NCI-H524 (cell line): ENCODE measurements around the gene SYCE3.

ENCODE experiments used
- DNase-seq, 2 experiments: peaks; one replicate each; lab custom pipeline; 2025; lab: John Stamatoyannopoulos, UW

Gene SYCE3

GRCh38 chr22:50576070-50576469 lies 13.4 kb upstream of the SYCE3 start:
- peak; percentile 93 to 97 for DNase-seq

DNA sequence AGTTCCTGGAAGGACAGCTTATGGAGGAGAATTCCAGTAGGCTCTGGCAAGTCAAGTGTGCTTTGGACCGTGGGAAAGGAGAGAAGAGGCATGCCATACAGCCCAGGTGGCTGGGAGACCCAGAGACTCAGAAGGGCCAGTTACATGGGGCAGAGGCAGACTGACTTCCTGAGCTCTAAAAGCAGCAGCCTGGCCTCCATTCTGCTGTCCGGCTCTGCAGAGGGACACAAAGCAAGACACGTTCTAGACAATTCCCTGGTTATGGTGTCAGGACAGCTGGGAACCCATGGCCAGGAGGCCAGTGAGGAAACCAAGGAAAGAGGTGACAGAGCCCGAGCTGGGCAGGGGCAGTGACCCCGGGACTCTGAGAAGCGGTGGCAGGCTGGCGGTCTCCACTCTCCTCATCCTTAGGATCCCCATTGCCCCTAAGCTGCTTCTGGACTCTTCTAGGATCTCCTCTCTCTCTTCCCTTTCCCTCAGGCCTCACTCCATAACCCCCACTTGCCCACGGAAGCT lies 12.8 kb upstream of the SYCE3 start:
- DNase-seq, result no peak

DNA sequence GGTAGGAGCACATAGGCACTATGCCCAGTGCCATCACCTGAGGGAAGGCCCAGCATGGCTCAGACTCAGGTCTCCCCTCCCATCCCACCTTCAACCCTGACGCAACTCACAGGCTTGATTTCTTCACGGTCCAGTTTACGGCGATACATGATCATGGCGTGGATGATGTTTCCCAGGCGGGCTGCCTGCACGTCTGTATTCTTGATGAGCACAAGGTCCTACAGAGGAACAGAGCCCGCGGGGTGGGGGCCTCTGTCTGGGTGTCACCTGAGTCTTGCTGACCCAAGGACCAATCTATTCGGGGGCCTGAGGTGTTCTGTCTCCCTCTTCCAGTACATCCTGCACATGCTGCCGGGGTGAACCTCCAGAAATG lies 11.7 kb upstream of the SYCE3 start:
- no peak for DNase-seq

DNA sequence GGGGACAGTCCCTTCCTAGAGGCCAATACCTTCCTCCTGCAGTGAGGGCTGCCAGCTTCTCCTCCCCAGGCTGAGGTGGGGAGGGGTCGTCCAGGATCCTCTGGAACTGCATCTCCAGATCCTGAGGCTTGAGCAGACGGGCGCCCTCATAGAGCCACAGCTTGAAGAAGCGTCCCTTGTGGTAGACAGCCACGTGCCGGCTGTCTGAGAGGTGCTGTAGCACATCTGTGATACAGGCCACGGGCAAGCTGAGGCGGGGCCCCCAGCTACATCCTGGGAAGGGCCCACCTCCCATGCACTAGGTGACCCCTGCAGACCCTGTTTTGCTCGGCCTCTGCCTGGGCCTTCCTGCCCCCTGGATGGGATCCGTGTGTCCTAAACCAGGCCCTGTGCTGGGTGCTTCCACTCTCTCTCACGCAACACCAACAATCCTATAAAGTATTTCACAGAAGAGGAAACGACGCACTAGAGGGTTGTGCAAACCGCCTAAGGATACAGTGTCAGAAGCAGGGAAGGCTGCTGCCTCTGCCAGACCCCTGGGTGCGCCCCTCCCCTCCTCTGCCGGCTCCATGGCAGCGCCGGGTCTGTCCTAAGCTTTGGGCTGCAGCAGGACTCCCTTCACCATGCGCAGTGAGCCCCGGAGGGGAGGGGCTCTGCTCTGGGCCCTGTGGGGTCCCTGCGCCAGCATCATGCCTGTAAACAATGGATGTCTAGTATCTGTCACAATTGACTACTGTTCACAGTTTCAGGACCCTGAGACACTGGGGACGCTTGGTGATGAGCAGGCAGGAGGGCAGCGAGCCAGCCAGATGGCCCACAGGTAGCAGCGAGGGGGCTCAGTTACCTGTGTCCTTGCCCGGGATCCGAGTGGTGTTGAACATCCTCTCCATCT lies 11.0 kb upstream of the SYCE3 start:
- DNase-seq, result no peak

DNA sequence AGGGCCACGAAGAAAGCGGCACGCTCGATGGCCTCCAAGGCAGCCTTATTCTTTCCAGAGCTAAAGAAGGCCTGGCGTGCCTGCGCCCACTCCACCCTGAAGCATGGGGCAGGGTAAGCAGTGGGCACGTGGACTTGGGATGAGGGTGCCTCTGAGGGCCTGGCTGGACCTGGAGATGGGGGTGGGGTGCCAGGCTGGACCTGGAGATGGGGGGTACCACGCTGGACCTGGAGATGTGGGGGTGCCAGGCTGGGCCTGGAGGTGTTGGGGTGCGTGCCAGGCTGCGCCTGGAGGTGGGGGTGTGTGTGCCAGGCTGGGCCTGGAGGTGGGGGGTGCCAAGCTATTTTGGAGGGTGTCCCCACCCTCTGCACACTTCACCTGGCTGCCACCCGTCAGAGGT lies 10.2 kb upstream of the SYCE3 start:
- no peak for DNase-seq

GRCh38 chr22:50571264-50572175 lies 8.8 kb upstream of the SYCE3 start:
- DNase-seq, result no peak

GRCh38 chr22:50570861-50571260 lies 8.1 kb upstream of the SYCE3 start:
- DNase-seq, result no peak

GRCh38 chr22:50569896-50570535 lies 7.3 kb upstream of the SYCE3 start:
- DNase-seq, result no peak

DNA sequence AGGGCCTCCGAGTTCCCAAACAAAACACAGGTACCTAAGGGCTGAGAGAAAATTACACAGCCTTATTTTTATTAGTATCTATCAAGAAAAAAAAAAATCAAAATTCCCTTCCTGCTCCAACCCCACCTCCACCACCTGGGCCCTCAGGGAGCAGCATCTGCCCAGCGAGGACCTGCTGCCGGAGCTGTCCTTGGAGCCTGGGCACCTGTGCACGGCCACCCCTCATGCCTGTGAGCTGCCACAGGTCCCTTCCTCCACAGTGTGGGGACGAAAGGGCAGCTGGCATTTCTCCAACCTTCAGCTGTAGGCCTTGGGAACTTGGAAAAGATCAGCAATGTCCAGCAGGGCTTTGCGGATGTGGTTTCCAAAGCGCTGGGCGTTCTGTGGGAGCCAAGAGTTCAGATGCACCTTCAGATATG lies 6.3 kb upstream of the SYCE3 start:
- no peak for DNase-seq

DNA sequence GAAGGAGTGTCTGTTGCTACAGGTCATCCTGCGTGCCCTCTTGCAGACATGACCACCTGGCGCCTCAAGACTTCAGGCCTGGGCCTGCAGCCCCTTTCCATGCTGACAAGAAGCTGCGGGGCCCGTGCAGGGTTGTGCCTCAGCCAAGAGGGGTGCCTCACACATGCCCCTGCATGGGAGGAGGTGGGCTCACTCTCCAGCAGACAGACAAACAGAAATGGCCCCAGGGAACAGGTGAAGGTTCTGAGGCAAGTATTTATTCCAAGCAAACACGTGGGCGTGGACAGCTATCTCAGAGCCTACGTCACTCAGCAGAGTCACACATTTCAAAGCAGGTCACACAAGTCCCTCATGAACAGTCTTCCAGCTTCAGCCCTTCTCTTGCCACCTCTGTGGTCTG lies 5.9 kb upstream of the SYCE3 start:
- no peak for DNase-seq

DNA sequence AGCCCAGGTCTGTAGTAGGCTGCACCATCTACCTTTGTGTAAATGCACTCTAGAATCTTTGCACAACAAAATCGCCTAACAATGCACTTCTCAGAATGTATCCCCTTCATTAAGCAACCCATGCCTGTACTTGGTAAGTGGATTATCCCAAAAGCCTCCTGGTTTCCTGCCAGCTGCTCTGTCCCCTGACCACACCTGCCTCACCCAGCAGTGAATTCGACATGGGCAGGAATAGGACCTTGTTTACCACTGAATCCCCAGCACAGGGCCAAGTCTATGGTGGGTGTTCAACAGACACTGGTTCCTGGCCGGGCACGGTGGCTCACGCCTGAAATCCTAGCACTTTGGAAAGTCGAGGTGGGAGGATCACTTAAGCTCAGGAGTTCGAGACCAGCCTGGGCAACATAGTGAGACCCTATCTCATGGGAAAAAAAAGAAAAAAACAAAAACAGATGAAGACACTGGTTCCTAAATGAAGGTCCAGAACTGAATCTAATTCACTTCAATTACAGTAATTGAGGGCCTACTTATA lies 5.1 kb upstream of the SYCE3 start:
- peak; percentile 34 to 60 for DNase-seq

DNA sequence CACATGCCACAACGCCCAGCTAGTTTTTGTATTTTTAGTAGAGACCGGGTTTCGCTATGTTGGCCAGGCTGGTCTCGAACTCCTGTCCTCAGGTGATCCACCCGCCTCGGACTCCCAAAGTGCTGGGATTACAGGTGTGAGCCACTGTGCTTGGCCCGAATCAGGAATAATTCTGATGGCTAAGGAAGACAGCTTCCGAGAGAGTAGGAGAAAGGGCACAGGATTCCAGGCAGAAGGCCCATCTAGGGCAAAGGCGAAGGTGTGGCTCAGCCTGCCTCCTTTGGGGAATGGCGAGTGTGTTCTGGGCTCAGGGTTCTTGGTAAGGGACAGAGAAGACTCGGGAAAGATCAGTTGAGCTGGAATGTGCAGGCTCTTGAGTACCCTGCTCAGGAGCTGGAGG lies 1.6 kb upstream of the SYCE3 start:
- no peak for DNase-seq

GRCh38 chr22:50563413-50564160 lies 868 bp upstream of the SYCE3 start:
- no peak for DNase-seq

DNA sequence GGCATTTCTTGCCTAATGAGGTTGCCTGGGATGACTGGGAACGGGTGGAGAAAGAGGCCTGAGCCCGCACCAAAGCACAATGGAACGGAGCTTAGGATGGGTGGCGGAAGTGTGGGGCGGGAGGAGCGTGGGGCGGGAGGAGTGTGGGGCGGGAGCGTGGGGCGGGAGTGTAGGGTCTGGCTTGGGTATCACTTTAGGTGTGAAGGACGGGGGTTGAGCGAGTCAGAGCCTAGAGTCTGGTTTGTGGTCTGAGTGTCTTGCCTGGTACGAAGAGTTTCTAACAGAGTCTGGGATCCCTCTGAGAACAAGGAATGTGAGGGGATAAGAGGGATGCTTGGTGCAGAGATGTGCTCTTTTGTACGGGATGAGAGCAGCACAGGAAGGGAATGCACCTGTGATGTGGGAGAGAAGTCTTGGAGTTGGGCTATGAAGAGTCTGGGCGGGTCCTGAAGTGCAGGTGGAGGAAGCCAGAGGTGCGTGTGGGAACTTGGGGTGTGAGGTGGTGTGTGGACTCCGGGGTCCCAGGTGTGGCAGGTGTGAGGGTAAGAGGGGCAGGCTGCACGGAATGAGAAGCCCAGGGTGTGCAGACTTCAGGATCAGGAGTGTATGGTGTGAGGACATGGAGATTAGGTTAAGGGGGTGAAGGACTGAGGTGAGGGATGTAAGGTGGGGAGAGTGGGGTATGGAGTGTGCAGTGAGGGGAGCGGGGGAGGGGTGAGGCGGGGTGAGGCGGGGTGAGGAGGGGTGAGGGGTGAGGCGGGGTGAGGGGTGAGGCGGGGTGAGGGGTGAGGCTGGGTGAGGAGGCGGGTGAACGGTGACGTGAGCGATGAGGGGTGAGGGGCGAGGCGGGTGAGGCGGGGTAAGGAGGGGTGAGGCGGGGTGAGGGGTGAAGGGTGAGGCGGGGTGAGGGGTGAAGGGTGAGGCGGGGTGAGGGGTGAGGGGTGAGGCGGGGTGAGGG lies 1.0 kb downstream of the SYCE3 start:
- DNase-seq, result no peak

DNA sequence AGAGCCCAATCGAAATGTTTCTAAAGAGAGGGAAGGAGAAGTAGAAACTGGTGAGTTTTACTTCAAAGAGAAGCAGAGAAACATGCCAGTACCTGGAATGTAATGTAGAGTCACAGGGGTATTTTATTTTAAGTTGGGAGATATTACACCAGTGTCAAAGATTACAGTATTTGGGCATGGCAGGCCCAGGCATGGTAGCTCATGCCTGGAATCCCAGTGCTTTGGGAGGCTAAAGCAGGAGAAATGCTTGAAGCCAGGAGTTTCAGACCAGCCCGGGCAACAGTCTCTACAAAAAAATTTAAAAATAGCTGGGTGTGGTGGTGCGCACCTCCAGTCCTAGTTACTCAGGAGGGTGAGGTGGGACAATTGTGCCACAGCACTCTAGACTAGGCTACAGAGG lies 2.7 kb downstream of the SYCE3 start:
- no peak for DNase-seq

- peak in 1 of 2 experiments; percentile 29 for DNase-seq
Measured at GRCh38 chr22:50556703-50557102, 6.0 kb downstream of the SYCE3 start.

- no peak for DNase-seq
Measured at GRCh38 chr22:50553310-50553709, 9.4 kb downstream of the SYCE3 start.

- DNase-seq, result peak in 1 of 2 experiments; percentile 71
Measured at GRCh38 chr22:50551160-50551752, 11.5 kb downstream of the SYCE3 start.

DNA sequence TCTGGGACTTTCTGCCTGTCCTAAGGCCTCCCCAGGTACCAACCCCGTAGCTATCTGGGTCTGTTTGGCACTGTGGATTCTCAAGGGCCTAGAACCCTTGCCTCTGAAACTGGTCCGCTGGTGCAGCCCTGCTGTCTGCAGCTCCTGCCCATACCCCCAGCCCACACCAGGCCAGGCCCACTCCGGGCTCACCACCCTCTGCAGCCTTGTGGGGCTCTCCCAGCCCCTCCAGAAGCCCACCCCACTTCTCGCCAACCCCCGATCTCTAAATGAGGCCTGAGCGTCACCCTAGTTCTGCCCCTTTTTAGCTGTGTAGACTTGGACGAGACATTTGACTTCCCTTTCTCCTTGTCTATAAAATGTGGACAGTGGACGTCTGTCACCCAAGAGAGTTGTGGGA lies 12.3 kb downstream of the SYCE3 start:
- DNase-seq, result no peak
